ENCODE data around the gene SLC25A45. TPM values are rescaled to one million over a fixed set of nuclear protein-coding genes. Genes with fewer than 3 reads are reported as not detected.

The SLC25A45 gene
- total RNA-seq, 3 donors from 2014 or later (not counting 1 experiment from before 2014, with no cell fraction given): 50.9 to 61.1 (median 61.0) TPM

GRCh38 chr11:65395961-65396530 is 13.6 kb upstream of the SLC25A45 start:
- peaks cover 5 to 10% of the 10 kb centered on the region in 2 donors for H3K4me1 Mint-ChIP-seq
- no peak overlapping the region for H3K4me3 Mint-ChIP-seq
- TF ChIP-seq CTCF (IDR thresholded peaks at IDR 0.05): no peak
- no peak for DNase-seq
- H3K4me1 ChIP-seq (ENCODE audit: control insufficient read depth, insufficient read depth, low read length): peaks cover 1% of the 10 kb centered on the region
- no peaks in the 10 kb centered on the region for H3K27me3 ChIP-seq (ENCODE audit: control insufficient read depth, insufficient read depth, low read length)
- no peak overlapping the region for H3K27ac ChIP-seq (ENCODE audit: low read length)
- no peaks in the 10 kb centered on the region for H3K36me3 Mint-ChIP-seq
- intact Hi-C loops (cut with micrococcal nuclease): no loop called here
- H3K9me3 Mint-ChIP-seq: no peaks in the 10 kb centered on the region
- no peak for ATAC-seq
- H3K27ac Mint-ChIP-seq: no peak overlapping the region
- no peaks in the 10 kb centered on the region for H3K27me3 Mint-ChIP-seq (ENCODE audit: low read depth in 2 of 2)
- H3K9me3 ChIP-seq (ENCODE audit: control insufficient read depth, insufficient read depth, low read length): no peaks in the 10 kb centered on the region
- peaks cover 51% of the 10 kb centered on the region for H3K36me3 ChIP-seq (ENCODE audit: control insufficient read depth, insufficient read depth, low read length)
- no peak overlapping the region for H3K4me3 ChIP-seq (ENCODE audit: low read length)
- 93% methylated on average over 15 of the region's 15 CpGs for WGBS (ENCODE audit: insufficient coverage)

- H3K27ac ChIP-seq (ENCODE audit: low read length): no peak overlapping the region
- peaks cover 20% of the 10 kb centered on the region for H3K4me1 ChIP-seq (ENCODE audit: control insufficient read depth, insufficient read depth, low read length)
- H3K9me3 Mint-ChIP-seq: no peaks in the 10 kb centered on the region
- H3K4me3 Mint-ChIP-seq: no peak overlapping the region
- WGBS (ENCODE audit: insufficient coverage): 98% methylated on average over 20 of the region's 20 CpGs
- ATAC-seq (no peak), DNase-seq (no peak)
- no peaks in the 10 kb centered on the region for H3K27me3 Mint-ChIP-seq (ENCODE audit: low read depth in 2 of 2)
- no peaks in the 10 kb centered on the region for H3K27me3 ChIP-seq (ENCODE audit: control insufficient read depth, insufficient read depth, low read length)
- peaks cover 41% of the 10 kb centered on the region for H3K36me3 ChIP-seq (ENCODE audit: control insufficient read depth, insufficient read depth, low read length)
- H3K9me3 ChIP-seq (ENCODE audit: control insufficient read depth, insufficient read depth, low read length): no peaks in the 10 kb centered on the region
- intact Hi-C loops (cut with micrococcal nuclease): no loop called here
- no peak overlapping the region for H3K4me3 ChIP-seq (ENCODE audit: low read length)
- TF ChIP-seq CTCF (IDR thresholded peaks at IDR 0.05): no peak
- no peaks in the 10 kb centered on the region for H3K36me3 Mint-ChIP-seq
- H3K27ac Mint-ChIP-seq: no peak overlapping the region
- peaks cover 13 to 23% of the 10 kb centered on the region in 2 donors for H3K4me1 Mint-ChIP-seq
Measured at GRCh38 chr11:65394125-65394536, 11.7 kb upstream of the SLC25A45 start.

GRCh38 chr11:65393513-65394079 is 11.2 kb upstream of the SLC25A45 start:
- no peak for TF ChIP-seq CTCF (IDR thresholded peaks at IDR 0.05)
- ATAC-seq (no peak), DNase-seq (no peak)
- no peak overlapping the region for H3K27ac ChIP-seq (ENCODE audit: low read length)
- Mint-ChIP-seq H3K4me1 (peaks cover 18 to 29% of the 10 kb centered on the region in 2 donors), H3K36me3 (no peaks in the 10 kb centered on the region), H3K27me3 (ENCODE audit: low read depth in 2 of 2) (no peaks in the 10 kb centered on the region), H3K27ac (no peak overlapping the region), H3K9me3 (no peaks in the 10 kb centered on the region), H3K4me3 (no peak overlapping the region)
- intact Hi-C loops (cut with micrococcal nuclease): no loop called here
- H3K9me3 ChIP-seq (ENCODE audit: control insufficient read depth, insufficient read depth, low read length): no peaks in the 10 kb centered on the region
- peaks cover 26% of the 10 kb centered on the region for H3K4me1 ChIP-seq (ENCODE audit: control insufficient read depth, insufficient read depth, low read length)
- no peak overlapping the region for H3K4me3 ChIP-seq (ENCODE audit: low read length)
- no peaks in the 10 kb centered on the region for H3K27me3 ChIP-seq (ENCODE audit: control insufficient read depth, insufficient read depth, low read length)
- WGBS (ENCODE audit: insufficient coverage): 94% methylated on average over 17 of the region's 17 CpGs
- peaks cover 40% of the 10 kb centered on the region for H3K36me3 ChIP-seq (ENCODE audit: control insufficient read depth, insufficient read depth, low read length)

GRCh38 chr11:65392899-65393298 is 10.5 kb upstream of the SLC25A45 start:
- H3K36me3 ChIP-seq (ENCODE audit: control insufficient read depth, insufficient read depth, low read length): peaks cover 40% of the 10 kb centered on the region
- Mint-ChIP-seq H3K4me1 (peaks cover 20 to 36% of the 10 kb centered on the region in 2 donors), H3K36me3 (no peaks in the 10 kb centered on the region), H3K27me3 (ENCODE audit: low read depth in 2 of 2) (no peaks in the 10 kb centered on the region), H3K9me3 (no peaks in the 10 kb centered on the region), H3K27ac (no peak overlapping the region), H3K4me3 (no peak overlapping the region)
- 94% methylated on average over 5 of the region's 5 CpGs for WGBS (ENCODE audit: insufficient coverage)
- no peak overlapping the region for H3K4me3 ChIP-seq (ENCODE audit: low read length)
- no peaks in the 10 kb centered on the region for H3K9me3 ChIP-seq (ENCODE audit: control insufficient read depth, insufficient read depth, low read length)
- peaks cover 33% of the 10 kb centered on the region for H3K4me1 ChIP-seq (ENCODE audit: control insufficient read depth, insufficient read depth, low read length)
- H3K27me3 ChIP-seq (ENCODE audit: control insufficient read depth, insufficient read depth, low read length): no peaks in the 10 kb centered on the region
- DNase-seq (no peak), ATAC-seq (no peak)
- TF ChIP-seq CTCF (IDR thresholded peaks at IDR 0.05): no peak
- intact Hi-C loops (cut with micrococcal nuclease): no loop called here
- H3K27ac ChIP-seq (ENCODE audit: low read length): no peak overlapping the region
